Measurements from ENCODE around the gene OR11A1.

- TF ChIP-seq, protein P1, sequence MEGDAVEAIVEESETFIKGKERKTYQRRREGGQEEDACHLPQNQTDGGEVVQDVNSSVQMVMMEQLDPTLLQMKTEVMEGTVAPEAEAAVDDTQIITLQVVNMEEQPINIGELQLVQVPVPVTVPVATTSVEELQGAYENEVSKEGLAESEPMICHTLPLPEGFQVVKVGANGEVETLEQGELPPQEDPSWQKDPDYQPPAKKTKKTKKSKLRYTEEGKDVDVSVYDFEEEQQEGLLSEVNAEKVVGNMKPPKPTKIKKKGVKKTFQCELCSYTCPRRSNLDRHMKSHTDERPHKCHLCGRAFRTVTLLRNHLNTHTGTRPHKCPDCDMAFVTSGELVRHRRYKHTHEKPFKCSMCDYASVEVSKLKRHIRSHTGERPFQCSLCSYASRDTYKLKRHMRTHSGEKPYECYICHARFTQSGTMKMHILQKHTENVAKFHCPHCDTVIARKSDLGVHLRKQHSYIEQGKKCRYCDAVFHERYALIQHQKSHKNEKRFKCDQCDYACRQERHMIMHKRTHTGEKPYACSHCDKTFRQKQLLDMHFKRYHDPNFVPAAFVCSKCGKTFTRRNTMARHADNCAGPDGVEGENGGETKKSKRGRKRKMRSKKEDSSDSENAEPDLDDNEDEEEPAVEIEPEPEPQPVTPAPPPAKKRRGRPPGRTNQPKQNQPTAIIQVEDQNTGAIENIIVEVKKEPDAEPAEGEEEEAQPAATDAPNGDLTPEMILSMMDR (IDR thresholded peaks at IDR 0.05): no peak
- TF ChIP-seq POLR2A (IDR thresholded peaks at IDR 0.05): no peak
Observed at GRCh38 chr6:29487660-29488059, 30.8 kb upstream of the OR11A1 start, which contains the start of gene MAS1L.
